ENCODE measurements around the gene ARSB.

GRCh38 chr5:78776637-78777036, 208.5 kb downstream of the ARSB start:
- TF ChIP-seq EP300 (IDR thresholded peaks at IDR 0.05; ENCODE audit: low read length) (no peak), ZNF592 (IDR thresholded peaks at IDR 0.05) (no peak), POLR2AphosphoS5 (IDR thresholded peaks at IDR 0.05; ENCODE audit: control insufficient read depth, insufficient read depth, low read depth, low read length) (no peak), CBX5 (IDR thresholded peaks at IDR 0.05; ENCODE audit: borderline replicate concordance, low read depth) (no peak), EZH2 (IDR thresholded peaks at IDR 0.05; ENCODE audit: borderline replicate concordance, low read depth, low read length) (no peak), ZBTB34 (CRISPR knock-in tag; IDR thresholded peaks at IDR 0.05) (no peak)

Measured in K562 (cell line).